H1 (cell line): ENCODE measurements around the gene PLAU. TPM values are rescaled to one million over a fixed set of nuclear protein-coding genes. Genes with fewer than 3 reads are reported as not detected.

ENCODE experiments used
- CTCF ChIA-PET: fragments of 300-600 bp; sonication (Branson Sonifier 250); formaldehyde crosslinking; loops from one replicate; lab custom pipeline; 2021; ENCODE audit not compliant: partially characterized antibody; lab: Charles Lee
- POLR2A ChIA-PET: fragments of 300-600 bp; sonication (Branson Sonifier 250); formaldehyde crosslinking; loops from one replicate; lab custom pipeline; 2021; ENCODE audit warnings: inconsistent platforms; ENCODE audit not compliant: partially characterized antibody; lab: Charles Lee
- DNase-seq, 2 experiments: peaks; one replicate each; pipeline versions ENCODE4 v3.0.0 to v3.0.0-alpha.2; 2010 to 2022; ENCODE audit warnings: low spot score in 2 of 2, low read depth in 1 of 2, mixed read lengths in 1 of 2
- FAIRE-seq: peaks from 2 replicates; lab custom pipeline; 2011; peaks lifted over from hg19 to GRCh38; lab: Jason Lieb, UNC
- H2AFZ ChIP-seq: 2 replicates; pipeline ENCODE4 v1.8.1; 2012; ENCODE audit warnings: low read length, inconsistent platforms
- H2AK5ac ChIP-seq: 2 replicates; pipeline ENCODE4 v1.6.1; 2013; ENCODE audit warnings: low read depth, low read length
- H2BK120ac ChIP-seq: replicated peaks from 2 replicates; pipeline ENCODE3; 2013; ENCODE audit warnings: low read depth, low read length, inconsistent platforms
- H2BK12ac ChIP-seq: 2 replicates; pipeline ENCODE4 v1.6.1; 2013; ENCODE audit warnings: low read depth, low read length
- H2BK15ac ChIP-seq: 2 replicates; pipeline ENCODE4 v1.6.1; 2013; ENCODE audit warnings: low read length
- H2BK20ac ChIP-seq: 2 replicates; pipeline ENCODE4 v1.6.1; 2013; ENCODE audit warnings: low read length
- H2BK5ac ChIP-seq: 2 replicates; pipeline ENCODE4 v1.6.1; 2013; ENCODE audit warnings: low read depth, low read length
- H3K14ac ChIP-seq: 2 replicates; pipeline ENCODE4 v1.6.1; 2013; ENCODE audit warnings: inconsistent platforms; ENCODE audit not compliant: insufficient read length
- H3K18ac ChIP-seq: 2 replicates; pipeline ENCODE4 v1.6.1; 2013; ENCODE audit warnings: low read length; ENCODE audit errors: extremely low read depth
- H3K23ac ChIP-seq: 2 replicates; pipeline ENCODE4 v1.6.1; 2013; ENCODE audit warnings: inconsistent platforms; ENCODE audit not compliant: insufficient read length
- H3K23me2 ChIP-seq: 2 replicates; pipeline ENCODE4 v1.6.1; 2013; ENCODE audit warnings: low read depth, low read length
- H3K27ac ChIP-seq: 2 replicates; pipeline ENCODE4 v1.6.1; 2011; ENCODE audit warnings: low read depth, low read length, inconsistent platforms
- H3K27me3 ChIP-seq, 4 experiments: replicated peaks in 1 of 4; 1 replicate in 1 of 4; 2 replicates in 3 of 4; pipeline versions ENCODE4 v1.6.1 to v1.8.1; 2011 to 2013; ENCODE audit warnings: low read length in 3 of 4, mild to moderate bottlenecking in 3 of 4, inconsistent platforms in 2 of 4, mixed read lengths in 2 of 4, moderate library complexity in 1 of 4; ENCODE audit not compliant: control insufficient read depth in 3 of 4, insufficient read depth in 3 of 4; ENCODE audit errors: extremely low read depth in 1 of 4
- H3K36me3 ChIP-seq, 4 experiments: 2 replicates each; pipeline versions ENCODE4 v1.6.1 to v1.8.1; 2011 to 2013; ENCODE audit warnings: mild to moderate bottlenecking in 4 of 4, low read length in 3 of 4, moderate library complexity in 2 of 4, control low read depth in 1 of 4, inconsistent platforms in 1 of 4; ENCODE audit not compliant: insufficient read depth in 4 of 4, control insufficient read depth in 2 of 4
- H3K4ac ChIP-seq: replicated peaks from 2 replicates; pipeline ENCODE3; 2013; ENCODE audit warnings: low read length, low read depth, mixed read lengths, inconsistent platforms; ENCODE audit not compliant: insufficient read length
- H3K4me1 ChIP-seq, 4 experiments: replicated peaks in 1 of 4; 1 replicate in 1 of 4; 2 replicates in 3 of 4; pipeline versions ENCODE4 v1.6.1 to v1.8.1; 2011 to 2013; ENCODE audit warnings: low read length in 3 of 4, inconsistent platforms in 2 of 4, mixed read lengths in 1 of 4; ENCODE audit not compliant: insufficient read depth in 4 of 4, control insufficient read depth in 3 of 4
- H3K4me2 ChIP-seq, 2 experiments: 2 replicates each; pipeline versions ENCODE4 v1.6.1 to v1.8.1; 2011 to 2013; ENCODE audit warnings: low read depth in 2 of 2, low read length in 2 of 2, control low read depth in 1 of 2, inconsistent platforms in 1 of 2, mild to moderate bottlenecking in 1 of 2; ENCODE audit not compliant: insufficient read depth in 1 of 2
- H3K4me3 ChIP-seq, 4 experiments: fragments of 200-600, 300-600 bp in 1 of 4; sonication (generic), shearing (Covaris generic), sonication (Bioruptor Twin) in 1 of 4; 2 replicates each; pipeline versions ENCODE4 v1.5.1 to v1.8.1; 2011 to 2016; ENCODE audit warnings: low read length in 4 of 4, low read depth in 3 of 4, control low read depth in 2 of 4, inconsistent platforms in 2 of 4, mild to moderate bottlenecking in 2 of 4, mixed read lengths in 1 of 4, moderate library complexity in 1 of 4; ENCODE audit not compliant: insufficient read depth in 2 of 4; ENCODE audit errors: extremely low read depth in 1 of 4
- H3K56ac ChIP-seq: replicated peaks from 2 replicates; pipeline ENCODE3; 2013; ENCODE audit warnings: low read depth, mild to moderate bottlenecking, mixed read lengths, low read length, inconsistent platforms; ENCODE audit not compliant: insufficient read length
- H3K79me1 ChIP-seq: 2 replicates; pipeline ENCODE4 v1.6.1; 2013; ENCODE audit warnings: low read depth, low read length, control low read depth
- H3K79me2 ChIP-seq, 2 experiments: 2 replicates each; pipeline versions ENCODE4 v1.6.1 to v1.8.1; 2012 to 2013; ENCODE audit warnings: low read length in 2 of 2, mild to moderate bottlenecking in 2 of 2, inconsistent platforms in 1 of 2; ENCODE audit not compliant: insufficient read depth in 2 of 2, control insufficient read depth in 1 of 2
- H3K9ac ChIP-seq, 4 experiments: replicated peaks in 1 of 4; 1 replicate in 1 of 4; 2 replicates in 3 of 4; pipeline versions ENCODE4 v1.6.1 to v1.8.1; 2011 to 2013; ENCODE audit warnings: low read depth in 3 of 4, low read length in 3 of 4, control low read depth in 2 of 4, mild to moderate bottlenecking in 2 of 4, moderate library complexity in 2 of 4, inconsistent platforms in 1 of 4; ENCODE audit errors: extremely low read depth in 1 of 4
- H3K9me3 ChIP-seq, 2 experiments: 2 replicates each; pipeline versions ENCODE4 v1.6.1 to v1.8.1; 2012 to 2013; ENCODE audit warnings: mild to moderate bottlenecking in 2 of 2, moderate library complexity in 2 of 2, control low read depth in 1 of 2, inconsistent platforms in 1 of 2, low read depth in 1 of 2, low read length in 1 of 2, mixed read lengths in 1 of 2; ENCODE audit not compliant: insufficient read depth in 2 of 2
- H4K20me1 ChIP-seq, 2 experiments: replicated peaks in 1 of 2; 2 replicates each; pipeline versions ENCODE3 to v1.8.1; 2011 to 2013; ENCODE audit warnings: inconsistent platforms in 2 of 2, low read length in 2 of 2, mild to moderate bottlenecking in 1 of 2; ENCODE audit not compliant: insufficient read depth in 2 of 2, control insufficient read depth in 1 of 2
- H4K5ac ChIP-seq: 2 replicates; pipeline ENCODE4 v1.6.1; 2013; ENCODE audit warnings: low read length, low read depth, mixed read lengths, inconsistent platforms; ENCODE audit not compliant: insufficient read length
- H4K8ac ChIP-seq: 2 replicates; pipeline ENCODE4 v1.8.0; 2013; ENCODE audit warnings: mild to moderate bottlenecking, moderate library complexity, low read length, inconsistent platforms; ENCODE audit not compliant: insufficient read depth; ENCODE audit errors: extremely low read depth
- H4K91ac ChIP-seq: replicated peaks from 2 replicates; pipeline ENCODE3; 2013; ENCODE audit warnings: low read length, mixed read lengths, inconsistent platforms; ENCODE audit not compliant: insufficient read length
- TEAD4 ChIP-seq: IDR thresholded peaks from 2 replicates; pipeline ENCODE4 v1.6.1; 2012; ENCODE audit warnings: low read depth, low read length, inconsistent platforms, mixed read lengths
- WGBS, 2 experiments: shearing (Covaris generic) in 1 of 2; methylation state at CpG; one replicate each; pipeline versions ENCODE4 v1.1.6 to v1.1.7; 2013 to 2015; ENCODE audit warnings: low lambda C conversion rate in 2 of 2, mixed read lengths in 2 of 2, inconsistent platforms in 1 of 2, low coverage in 1 of 2, missing lambda C conversion rate in 1 of 2; ENCODE audit not compliant: insufficient replicate concordance in 2 of 2, insufficient coverage in 1 of 2, insufficient read length in 1 of 2; ENCODE audit errors: extremely low coverage in 1 of 2, missing lambda C conversion rate in 1 of 2; 5-methylcytosine and 5-hydroxymethylcytosine counted together
- polyA plus RNA-seq, 7 experiments: library from polyadenylated mRNA; depleted of rRNA in 3 of 7; stranded (reverse) in 5 of 7; unstranded in 2 of 7; fragments of >200 nt in 5 of 7; fragments of 200-250 nt in 2 of 7; gene quantifications; 1 replicate in 5 of 7; 2 replicates in 1 of 7; 4 replicates in 1 of 7; pipeline versions ENCODE4 v1.2.1 to v1.2.3, GENCODE V29; 2011 to 2013; ENCODE audit warnings: missing spikeins in 2 of 7, mixed read lengths in 2 of 7
- total RNA-seq: library from RNA; stranded (reverse); fragmentation: NEBNext Ultra II Directional; extraction: Animal tissue kit (Norgen Biotek cat#: 25700); gene quantifications from 2 replicates; pipeline ENCODE4 v1.2.1, GENCODE V29; 2021

Gene PLAU
- total and polyA plus RNA-seq, 2 of the 8 experiments (the other 6 are each of a cell fraction or from before 2014, with no cell fraction given): 16.2 to 26.1 TPM

- 0 out of 2 replicates have a peak overlapping the region, but pooled peaks have one; percentile 51 for H2AFZ ChIP-seq
- ChIA-PET CTCF (interaction anchor here (3.6 to 6.5 kb wide), 3 partner anchors 17 to 43 kb away, joined by 19 to 42 read pairs (median 22); no protein-coding TSS in a partner anchor), POLR2A (interaction anchor here (0.8 to 1.0 kb wide), 2 partner anchors 14 to 16 kb away, joined by 3 read pairs; no protein-coding TSS in a partner anchor)
Observed at GRCh38 chr10:73922007-73922863, 11.3 kb downstream of the PLAU start.

More at GRCh38 chr10:73922007-73922863, 11.3 kb downstream of the PLAU start:
- H3K27me3 ChIP-seq: no peaks in the 10 kb centered on the region
- H2BK12ac ChIP-seq: no peak overlapping the region
- no peaks in the 10 kb centered on the region for H3K9me3 ChIP-seq
- H3K4me3 ChIP-seq: no peak overlapping the region
- no peak overlapping the region for H3K23ac ChIP-seq
- TF ChIP-seq TEAD4: no peak
- TF ChIP-seq, all 59 proteins: peak for 0
- Histone ChIP-seq H2BK5ac (no peak overlapping the region), H2BK15ac (no peak overlapping the region), H3K4me2 (no peak overlapping the region), H3K4ac (no peak overlapping the region), H3K14ac (no peak overlapping the region), H4K5ac (no peak overlapping the region), H3K56ac (no peak overlapping the region), H3K79me1 (no peaks in the 10 kb centered on the region), H4K20me1 (no peaks in the 10 kb centered on the region), H4K91ac (no peak overlapping the region), H3K9ac (no peak overlapping the region), H2BK20ac (peak overlapping the region; percentile 66), H4K8ac (no peak overlapping the region), H3K23me2 (no peaks in the 10 kb centered on the region), H3K4me1 (peaks cover 3 to 13% (median 4%) of the 10 kb centered on the region in 4 experiments), H3K79me2 (no peaks in the 10 kb centered on the region), H2AK5ac (no peak overlapping the region), H3K36me3 (no peaks in the 10 kb centered on the region), H2BK120ac (no peak overlapping the region), H3K27ac (no peak overlapping the region), H3K18ac (no peak overlapping the region)
- FAIRE-seq (no peak), DNase-seq (no peak)
- WGBS, 2 experiments: 91% methylated on average over 6 of the region's 6 CpGs; no CpG with 5 or more reads in 1 of the 2 experiments
